NB4 (cell line): ENCODE results near the gene SESN3.

Experiments used
- CTCF ChIP-seq: IDR thresholded peaks from one replicate; pipeline ENCODE4 v1.5.1; 2012; ENCODE audit warnings: low read depth, low read length
- MAX ChIP-seq: IDR thresholded peaks from 2 replicates; pipeline ENCODE4 v1.6.1; 2011; ENCODE audit warnings: low read depth, low read length
- MYC ChIP-seq: IDR thresholded peaks from 2 replicates; pipeline ENCODE4 v1.6.1; 2011; ENCODE audit warnings: low read depth, low read length
- POLR2A ChIP-seq: IDR thresholded peaks from 2 replicates; pipeline ENCODE4 v1.6.1; 2011; ENCODE audit warnings: mild to moderate bottlenecking; ENCODE audit not compliant: insufficient read length; ENCODE audit errors: extremely low read depth

GRCh38 chr11:95255251-95256145, 24.5 kb upstream of the SESN3 start:
- TF ChIP-seq CTCF (no peak), POLR2A (no peak), MYC (no peak), MAX (no peak)
